ENCODE results near the gene MRPL38.

MRPL38 gene

DNA sequence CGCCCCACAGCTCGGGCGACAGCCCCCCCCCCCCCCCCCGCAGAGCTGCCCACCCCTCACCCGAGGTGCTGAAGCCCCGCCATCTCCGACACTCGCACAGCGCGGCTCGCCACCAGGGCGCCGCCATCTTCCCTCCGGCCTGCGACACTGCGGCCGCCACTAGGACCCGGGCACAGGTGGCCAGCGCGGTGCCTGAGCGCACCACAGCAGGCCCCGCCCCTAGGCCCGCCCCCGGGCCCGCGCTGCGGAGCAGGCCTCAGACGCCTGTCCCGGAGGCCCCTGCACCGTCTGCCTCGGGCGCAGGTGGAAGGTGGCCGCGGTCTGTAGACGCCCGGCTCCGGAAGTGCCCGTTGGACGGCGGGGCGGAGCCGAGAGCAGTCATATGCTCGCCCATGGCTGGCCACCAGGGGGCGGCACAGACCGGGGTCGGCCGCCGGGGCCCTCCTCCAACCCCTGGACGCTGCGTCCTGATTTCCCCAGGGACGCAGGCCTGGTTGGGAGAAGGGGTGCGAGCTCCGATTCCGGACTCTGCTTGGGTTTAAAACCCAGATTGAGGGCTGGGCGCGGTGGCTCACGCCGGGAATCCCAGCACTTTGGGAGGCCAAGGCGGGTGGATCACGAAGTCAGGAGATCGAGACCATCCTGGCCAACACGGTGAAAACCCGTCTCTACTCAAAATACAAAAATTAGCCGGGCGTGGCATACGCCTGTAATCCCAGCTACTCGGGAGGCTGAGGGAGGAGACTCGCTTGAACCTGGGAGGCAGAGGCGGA lies at the start of gene MRPL38:
Gene MRPL38, minus strand, starts transcription at position 136 of the 773 bp plus-strand sequence. Its CDS starts 9 bp downstream, at position 127.
- DNase-seq = peak; percentile 94

DNA sequence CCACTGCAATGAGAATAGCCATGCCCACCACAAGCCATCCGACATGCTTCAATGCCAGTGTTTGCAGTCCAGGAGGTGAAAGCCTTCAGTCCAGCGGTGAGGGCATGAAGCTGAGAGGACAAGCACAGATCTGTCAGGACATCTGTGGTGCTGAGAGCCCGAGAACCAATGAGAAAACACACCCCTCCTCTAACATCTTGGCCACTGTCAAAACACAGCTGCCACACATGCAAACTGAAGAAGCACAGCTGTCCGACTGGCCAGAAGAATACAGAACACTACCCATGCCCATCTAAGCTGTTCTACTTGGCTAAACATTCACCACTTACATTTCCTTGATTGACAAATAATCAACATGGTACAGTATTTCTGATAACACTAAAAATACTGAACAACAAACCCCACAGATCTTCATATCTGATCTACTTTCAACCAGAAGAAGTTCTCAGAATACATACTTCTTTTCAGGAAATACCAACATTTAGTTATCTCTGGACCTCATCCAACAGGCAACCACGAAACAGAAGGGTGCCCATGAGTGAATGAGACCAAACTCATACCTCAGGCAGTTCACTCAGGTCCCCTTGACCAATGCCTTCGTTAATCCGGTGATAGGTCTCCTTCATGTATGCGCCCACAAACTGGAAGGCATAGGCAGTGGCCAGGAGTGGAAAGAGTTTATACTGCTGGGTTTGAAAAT lies 46.3 kb upstream of the MRPL38 start:
- DNase-seq = peak; percentile 42

DNA sequence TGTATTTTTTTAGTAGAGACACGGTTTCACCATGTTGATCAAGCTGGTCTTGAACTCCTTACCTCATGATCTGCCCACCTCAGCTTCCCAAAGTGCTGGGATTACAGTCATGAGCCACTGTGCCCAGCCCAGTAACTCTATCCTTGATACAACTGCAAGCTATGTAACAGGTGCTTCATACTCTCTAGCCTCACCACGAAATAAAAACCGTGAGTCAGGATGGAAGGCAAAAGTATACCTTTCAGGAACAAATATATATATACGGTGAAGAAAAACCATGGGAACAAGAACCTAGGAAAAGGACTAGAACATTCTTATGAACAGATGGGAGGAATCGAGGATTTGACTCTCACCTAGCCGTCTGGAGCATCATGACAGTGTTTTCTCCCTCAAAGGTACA lies 45.7 kb upstream of the MRPL38 start:
- no peak for DNase-seq

DNA sequence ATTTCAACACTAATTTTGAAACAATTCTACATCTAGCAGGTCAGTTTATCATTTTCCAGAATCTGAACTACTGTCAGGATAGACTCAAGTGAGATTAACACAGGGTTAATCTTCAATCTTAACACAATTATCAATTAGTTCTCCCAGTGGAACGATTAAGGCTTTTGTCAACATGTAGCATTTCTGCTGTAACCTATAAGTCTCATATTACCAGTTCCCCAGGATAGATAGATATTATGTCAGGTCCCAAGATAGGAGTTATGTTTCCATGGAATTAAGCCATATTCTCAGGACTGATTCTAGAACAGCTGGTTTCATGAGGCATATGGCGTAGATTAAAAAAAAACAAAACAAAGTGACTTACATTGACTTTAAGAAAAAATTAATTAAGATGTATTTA lies 40.5 kb upstream of the MRPL38 start:
- DNase-seq = no peak

DNA sequence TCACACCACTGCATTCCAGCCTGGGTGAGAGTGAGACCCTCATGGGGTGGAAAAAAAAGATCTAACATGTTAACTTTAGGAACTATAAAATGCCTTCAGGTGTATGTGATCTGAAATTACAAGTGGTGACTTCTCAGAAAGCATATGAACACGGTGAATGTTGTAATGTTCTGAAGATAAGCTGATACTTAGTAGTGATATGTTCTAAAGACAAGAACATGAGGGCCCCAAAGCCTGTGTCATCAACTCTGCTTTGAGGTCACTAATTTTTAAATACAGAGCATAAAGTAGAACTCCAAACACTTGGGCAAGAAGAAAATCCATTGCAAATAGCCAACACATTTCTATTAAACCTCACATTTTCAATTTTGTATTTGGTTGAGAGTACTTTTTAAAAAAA lies 38.8 kb upstream of the MRPL38 start:
- no peak for DNase-seq

DNA sequence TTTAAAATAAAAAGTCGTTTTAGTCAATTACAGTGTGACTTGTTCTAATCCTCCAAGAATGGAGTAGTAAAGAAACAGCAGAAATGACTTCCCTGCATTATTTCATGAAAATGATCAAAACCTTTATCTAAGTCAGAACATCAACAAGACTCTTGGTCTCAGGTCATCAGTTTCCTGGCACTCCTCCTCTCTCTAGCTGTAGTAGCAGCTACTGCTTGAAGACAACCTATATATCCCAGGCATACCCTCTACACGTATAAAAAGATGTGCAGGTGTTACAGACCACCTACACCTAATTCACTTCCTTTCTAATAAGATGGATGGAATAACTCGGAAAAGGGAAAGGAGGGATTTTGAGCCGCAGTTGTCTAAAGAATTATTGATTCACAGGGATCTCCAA lies 37.8 kb upstream of the MRPL38 start:
- DNase-seq = no peak

DNA sequence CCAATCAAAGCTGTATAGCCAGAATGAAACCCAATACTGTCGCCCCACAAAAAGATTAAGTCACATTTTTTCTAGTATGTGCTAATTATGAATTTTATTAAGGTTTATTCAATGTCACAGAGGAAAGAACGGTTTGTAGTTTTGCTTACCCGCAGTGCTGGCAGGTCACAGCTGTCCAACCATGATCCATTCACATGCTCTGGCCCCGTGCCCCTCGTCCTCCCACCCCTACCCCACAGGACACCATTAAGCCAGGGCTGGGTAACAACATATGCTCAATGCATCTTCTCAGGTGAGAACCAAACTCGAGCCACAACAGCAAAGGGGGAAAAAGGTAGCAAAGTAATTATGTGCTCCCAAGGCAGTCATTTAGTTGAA lies 36.7 kb upstream of the MRPL38 start:
- no peak for DNase-seq

DNA sequence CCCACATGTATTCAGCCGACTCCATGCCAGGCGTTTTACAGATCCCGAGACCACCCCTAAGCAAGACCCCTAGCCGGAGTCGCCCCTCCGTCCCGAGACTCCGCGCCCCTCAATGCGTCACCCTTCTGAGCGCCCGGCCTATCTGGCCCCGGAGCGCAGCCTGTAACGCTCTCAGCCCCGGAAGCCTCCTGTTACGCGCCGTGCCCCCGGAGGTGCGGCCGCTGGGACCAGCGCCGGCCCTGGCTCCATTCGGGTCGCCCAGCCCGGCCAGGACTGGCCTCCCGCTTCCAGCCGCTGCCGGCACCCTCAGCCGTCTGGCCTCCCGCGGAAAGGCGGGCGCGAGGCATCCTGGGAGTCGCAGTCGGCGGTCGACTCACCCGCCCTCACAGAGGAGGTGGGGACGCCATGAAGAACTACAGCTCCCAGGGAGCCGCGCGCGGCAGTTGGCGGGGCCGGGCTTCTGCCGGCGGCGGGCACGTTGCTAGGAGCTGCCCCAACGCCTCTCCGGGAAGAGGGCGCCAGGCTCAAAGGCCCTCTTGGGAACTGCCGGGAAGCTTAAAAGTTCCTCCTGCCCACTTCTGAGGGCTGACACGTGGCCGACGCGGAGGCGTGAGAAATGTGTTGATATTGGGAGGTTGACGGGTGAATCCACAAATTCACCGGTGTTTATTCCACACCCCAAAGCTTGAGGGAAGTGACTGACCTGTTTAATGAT lies 36.2 kb upstream of the MRPL38 start, which contains the start of gene FBF1:
Gene FBF1, minus strand, starts transcription at position 316 of the 715 bp plus-strand sequence. CDS start 2,893 bp downstream, outside the sequence.
- peak; percentile 95 for DNase-seq

DNA sequence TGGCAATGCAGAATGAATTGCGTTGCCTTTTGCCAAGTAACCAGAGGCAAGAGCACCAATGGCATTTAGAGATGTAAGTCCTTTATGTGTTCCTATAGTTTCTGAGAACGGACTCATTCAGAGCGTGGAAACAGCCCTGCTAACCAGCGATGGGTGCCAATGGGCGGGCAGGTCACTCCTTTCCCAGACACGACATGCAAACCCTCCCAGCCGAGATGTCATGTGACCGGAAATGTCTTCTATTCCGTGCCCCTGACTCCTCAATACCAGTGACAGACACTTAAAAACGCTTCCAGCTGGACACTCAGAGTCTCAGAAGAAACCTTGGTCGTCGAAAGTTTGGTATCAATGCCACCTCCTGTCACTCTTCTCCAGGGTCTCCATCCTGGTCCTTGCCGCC lies 33.0 kb upstream of the MRPL38 start:
- DNase-seq = no peak

DNA sequence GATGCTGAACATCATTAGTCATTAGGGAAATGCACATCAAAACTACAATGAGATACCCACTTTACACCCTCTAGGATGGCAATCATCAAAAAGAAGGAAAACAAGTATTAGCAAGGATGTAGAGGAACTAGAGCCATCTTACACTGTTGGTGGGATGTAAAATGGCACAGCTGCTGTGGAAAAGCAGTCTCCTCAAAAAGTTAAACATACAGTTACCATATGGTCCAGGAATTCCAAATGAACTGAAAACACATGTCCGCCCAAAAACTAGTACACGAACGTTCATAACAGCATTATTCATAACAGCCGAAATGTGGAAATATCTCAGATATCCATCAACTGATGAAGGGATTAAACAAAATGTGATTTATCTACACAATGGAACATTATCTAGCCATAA lies 29.1 kb upstream of the MRPL38 start:
- no peak for DNase-seq

DNA sequence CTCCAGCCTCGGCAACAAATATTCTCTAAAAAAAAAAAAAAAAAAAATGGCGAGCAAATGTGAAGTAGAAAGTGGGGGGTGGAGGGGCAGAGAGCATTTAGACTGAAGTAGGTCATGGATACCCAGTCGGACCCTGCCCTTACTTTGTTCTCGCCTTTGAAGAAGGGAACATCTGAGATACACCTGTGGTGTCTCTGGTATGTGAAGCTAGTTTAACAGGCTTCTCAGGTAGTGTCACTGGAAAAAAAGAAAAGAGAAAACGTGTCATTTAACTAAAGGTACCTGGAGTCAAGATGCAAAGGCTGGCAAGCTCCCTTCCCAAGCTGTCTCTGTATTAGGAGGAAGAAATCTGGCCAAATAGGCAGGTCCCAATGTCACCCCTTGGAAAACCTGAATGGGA lies 28.2 kb upstream of the MRPL38 start:
- DNase-seq = no peak

DNA sequence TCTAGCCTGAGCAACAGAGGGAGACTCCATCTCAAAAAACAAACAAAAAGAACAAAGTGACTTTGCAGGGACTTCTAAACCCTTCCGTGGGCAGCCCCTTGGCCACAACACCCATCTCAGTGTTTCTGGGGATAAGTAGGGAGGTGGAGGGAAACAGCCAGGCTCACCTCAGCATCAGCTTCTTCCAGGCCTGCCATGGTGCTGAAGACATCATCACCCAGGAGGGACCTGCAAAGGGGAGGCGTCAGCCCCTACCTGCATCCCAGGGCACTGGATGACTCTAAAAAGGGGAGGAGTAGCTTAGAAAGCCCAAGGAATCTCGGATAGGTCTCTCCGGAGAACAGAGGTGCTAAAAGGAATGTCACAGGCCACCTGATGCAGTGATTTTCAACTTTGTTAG lies 26.4 kb upstream of the MRPL38 start:
- no peak for DNase-seq

DNA sequence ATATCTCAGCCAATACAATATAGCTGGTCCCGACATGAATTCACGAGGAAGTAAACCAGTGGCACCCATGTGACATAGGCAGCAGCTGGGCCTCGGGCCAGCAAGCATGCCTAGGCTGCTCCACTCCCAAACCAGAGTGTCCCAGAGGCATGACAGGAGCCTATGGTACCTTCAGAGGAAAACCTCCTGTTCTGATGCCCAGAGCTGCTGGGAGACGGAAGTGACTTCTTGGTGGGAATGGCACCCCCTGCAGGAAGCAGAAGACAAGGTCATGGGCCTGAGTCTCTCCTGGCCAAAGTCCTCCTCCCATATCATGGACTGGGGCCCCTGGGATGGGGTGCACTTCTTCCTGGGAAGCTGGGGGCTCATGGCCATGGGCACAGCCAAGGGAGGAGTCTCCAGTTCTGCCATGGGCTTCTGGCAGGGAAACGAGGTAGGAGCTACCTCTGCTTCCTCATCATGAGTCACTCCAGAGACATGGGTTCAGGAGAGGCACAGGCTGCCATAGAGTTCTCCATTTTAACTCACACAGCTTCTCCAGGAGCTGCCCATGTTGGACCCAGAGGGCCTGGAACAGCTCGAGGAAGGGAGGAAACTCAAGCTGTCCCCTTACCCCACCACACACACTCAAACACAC lies 22.7 kb upstream of the MRPL38 start:
- DNase-seq = no peak

DNA sequence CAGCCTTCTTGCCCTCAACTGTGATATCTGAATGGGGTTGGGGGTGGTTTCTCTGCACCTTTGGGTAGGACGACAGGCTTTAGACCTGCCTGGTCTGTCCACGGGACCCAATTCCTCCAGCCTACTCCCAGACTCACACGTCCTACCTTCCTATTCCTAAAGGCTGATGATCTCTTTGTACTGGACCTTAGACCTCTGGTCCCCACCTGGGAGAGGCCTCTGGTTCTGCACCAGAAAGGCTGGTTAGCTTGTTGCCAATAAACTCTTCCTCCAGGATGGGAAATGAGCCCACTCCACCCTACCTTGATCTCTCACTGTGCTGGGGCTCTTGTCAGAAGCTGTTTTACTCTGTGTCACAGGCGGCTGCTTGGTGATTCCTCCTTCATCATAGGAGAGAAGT lies 21.8 kb upstream of the MRPL38 start:
- DNase-seq = no peak

DNA sequence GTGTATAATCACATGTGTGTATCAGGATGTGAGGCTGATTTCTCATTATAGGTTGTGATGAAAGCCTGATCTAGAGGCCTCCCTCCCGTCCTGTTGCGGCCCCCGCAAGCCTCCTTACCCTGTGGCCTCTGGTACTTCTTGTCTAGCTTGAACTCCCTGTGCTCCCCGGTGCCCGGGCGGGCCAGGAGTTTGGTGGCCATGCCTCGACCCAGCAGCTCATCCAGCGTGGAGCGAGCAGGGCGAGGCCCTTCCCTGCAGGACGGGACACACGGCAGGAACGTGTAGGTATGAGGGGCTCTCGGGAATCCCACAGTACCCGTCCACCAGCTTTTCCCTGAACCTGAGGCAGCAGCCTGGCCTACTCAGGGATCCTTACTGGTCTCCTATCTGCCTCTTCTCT lies 21.2 kb upstream of the MRPL38 start:
- DNase-seq = no peak

DNA sequence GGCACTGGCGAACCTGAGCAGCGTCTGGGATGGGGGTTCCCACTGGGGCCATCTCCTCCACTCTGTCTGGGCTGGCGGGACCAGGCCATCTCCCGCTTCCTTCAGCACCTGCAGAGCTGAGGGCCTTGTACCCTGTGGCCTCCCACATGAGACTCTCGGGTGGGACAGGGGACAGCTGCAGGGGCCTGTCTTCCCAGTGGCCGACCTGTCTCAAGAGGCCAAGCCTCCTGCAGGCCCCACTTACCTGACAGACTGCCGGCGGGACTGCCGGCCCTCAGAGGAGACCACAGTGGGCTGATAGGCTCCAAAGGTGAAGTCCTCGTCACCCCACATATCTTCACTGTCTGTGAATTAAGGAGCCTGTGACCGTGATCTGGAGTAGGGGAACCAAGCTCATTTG lies 20.4 kb upstream of the MRPL38 start:
- DNase-seq = no peak

DNA sequence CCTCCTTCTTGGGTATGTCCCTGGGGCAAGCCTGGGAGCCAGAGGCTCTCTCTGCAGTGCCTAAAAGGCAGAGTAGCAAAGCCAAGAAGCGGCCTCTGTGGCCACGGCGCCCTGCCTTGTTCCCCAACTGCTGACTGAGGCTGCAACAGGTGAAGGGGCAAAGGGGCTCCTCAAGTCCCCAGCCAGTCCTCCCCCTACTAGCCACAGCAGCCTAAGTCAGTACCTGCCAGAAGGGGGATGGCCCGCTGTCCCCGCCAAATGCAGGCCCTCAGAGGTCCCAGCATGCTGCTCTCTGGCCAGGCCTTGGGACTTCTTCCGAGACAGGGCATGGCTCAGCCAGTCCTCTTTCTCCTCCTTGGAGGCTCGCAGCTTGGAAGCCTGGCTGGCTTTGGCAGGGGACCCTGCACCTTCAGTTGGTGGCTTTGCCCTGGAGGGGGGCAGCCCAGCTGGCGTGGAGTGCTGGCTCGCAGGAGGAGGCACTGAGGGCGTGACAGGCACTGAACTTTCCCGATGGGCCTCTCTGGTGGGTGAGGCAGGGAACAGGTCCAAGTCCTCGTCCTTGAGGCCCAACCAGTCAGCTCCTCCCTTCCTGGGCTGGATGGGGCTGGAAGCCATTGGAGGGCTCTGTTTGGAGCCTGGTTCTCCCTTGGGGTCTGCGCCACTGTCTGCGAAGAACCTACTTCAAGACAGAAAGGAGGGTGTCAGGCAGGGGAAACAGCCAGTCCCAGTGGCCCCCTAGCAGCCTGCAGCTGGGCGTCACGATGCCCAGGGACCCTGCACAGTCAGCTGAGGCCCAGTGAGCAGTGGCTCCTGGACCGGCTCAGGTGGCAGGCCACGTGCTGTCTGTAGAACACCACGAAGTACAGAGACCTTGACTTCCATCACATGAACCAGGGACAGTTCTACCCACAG lies 18.5 kb upstream of the MRPL38 start:
- no peak for DNase-seq

DNA sequence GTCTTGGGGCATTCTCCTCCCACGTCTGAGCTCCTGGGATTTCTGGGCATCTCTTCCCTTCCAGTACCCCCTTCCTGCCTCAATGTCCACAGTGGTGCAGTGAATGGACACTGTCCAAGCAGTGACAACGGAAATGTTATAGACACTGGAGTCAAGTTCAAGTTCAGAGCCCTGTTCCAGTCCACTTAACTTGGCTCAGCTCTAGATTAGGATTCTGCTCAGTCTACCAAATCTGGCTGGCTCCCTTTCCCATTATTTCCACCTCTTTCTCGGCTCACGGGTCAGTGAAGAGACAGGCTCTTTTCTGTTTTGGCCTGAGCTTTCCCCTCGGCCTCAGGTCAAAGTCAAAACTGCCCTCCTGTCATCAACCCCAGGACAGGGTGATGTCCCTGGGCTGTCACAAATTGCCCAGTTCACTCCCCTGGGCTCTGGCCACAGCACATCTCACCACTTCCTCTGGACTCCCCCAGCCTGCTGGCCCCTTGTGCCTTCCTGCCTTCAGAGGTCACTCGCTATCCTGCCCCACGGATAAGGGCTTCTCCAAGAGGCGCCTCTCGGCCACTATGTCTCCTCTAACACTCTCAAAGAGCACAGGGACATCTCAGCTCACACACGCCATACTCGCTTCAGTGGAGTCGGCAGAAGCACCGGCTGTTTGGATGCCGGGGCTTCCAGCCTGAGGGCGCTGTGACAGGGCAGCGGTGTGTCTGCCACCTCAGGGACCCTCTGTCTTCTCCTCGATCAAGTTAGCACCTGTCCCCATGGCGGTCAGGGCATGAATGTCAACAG lies 17.7 kb upstream of the MRPL38 start:
- DNase-seq = no peak

DNA sequence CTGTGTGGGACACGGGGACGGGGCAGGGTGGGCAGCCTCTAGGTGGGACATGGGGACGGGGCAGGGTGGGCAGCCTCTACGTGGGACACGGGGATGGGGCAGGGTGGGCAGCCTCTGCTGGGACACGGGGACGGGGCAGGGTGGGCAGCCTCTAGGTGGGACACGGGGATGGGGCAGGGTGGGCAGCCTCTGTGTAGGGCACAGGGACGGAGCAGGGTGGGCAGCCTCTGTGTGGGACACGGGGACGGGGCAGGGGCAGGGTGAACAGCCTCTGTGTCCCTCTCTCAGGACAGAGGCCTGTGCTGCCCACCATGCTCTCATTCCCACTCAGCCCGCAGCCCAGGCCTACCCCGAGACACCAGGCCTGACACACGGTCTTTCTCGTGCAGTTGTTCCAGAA lies 16.9 kb upstream of the MRPL38 start:
- no peak for DNase-seq

DNA sequence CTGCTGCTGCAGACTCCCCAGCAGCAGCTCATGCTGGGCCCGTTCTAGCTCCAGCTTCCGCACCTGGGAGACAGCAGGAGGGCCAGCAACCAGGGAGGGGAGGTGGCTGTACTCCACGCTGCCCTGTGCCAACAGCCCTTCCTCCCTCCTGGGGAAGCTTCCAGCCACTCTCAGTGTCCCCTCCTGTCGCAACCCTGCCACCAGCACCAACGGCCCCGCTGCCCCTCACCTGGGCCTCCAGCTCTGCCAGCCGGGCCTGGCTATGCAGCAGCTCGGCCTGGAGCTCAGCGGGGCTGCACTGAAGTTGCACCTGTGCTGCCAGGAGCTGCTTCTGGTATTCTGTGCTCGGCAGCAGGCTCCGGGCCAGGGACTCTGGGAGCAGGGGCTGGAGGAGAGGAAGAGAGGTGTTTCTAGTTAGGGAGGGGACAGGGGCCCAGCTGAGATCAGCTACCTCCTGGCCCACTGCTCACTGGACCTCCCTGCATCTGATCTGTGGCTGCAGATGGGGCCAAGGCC lies 15.4 kb upstream of the MRPL38 start:
- no peak for DNase-seq

DNA sequence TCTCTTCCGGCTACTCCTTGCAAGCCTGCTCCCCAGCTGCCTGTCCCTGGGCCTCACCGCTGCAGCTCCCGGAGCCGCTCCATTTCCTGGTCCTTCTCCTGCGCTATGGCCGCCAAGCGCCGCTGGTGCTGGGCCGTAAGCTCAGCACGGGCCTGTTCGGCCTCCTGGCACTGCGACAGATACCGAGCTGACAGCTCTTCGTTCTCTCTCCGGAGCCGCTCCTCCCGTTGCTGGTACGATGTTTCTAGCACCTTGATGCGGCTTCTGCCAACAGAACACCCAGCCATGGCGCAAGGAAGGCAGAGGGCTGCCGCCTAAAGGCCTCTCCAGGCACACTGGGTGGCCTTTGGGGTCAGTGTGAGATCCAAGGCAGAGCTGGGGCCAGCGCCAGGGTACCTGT lies 14.9 kb upstream of the MRPL38 start:
- DNase-seq = no peak
